ENCODE results near the gene NFYA. TPM values are rescaled to one million over a fixed set of nuclear protein-coding genes. Genes with fewer than 3 reads are reported as not detected.

The NFYA gene
- total and polyA plus RNA-seq, 9 of the 15 experiments (the other 6 are each of a cell fraction or from before 2014, with no cell fraction given), result 7.3 to 37.1 (median 21.8) TPM

DNA sequence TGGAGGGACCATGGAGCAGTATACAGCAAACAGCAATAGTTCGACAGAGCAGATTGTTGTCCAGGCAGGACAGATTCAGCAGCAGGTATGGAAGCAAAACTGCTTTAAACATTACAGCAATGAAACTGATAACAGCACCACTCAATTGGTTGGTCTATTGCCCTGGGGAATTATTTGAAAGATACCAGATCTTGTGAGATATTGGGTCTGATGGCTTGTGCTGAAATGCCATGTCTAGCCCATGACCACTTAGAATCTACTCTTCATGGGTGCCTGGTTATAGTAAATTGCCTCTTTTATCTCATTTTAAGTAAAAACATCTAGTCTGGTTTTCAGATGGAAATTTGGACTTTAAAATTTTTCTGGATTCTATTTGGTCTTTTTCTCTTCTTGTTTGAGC, 6.3 kb downstream of the NFYA start:
- H3K4me1 ChIP-seq (replicated peaks in 1 of 2; ENCODE audit: control insufficient read depth in 2 of 2, insufficient read depth in 2 of 2, low read length in 2 of 2), result peaks cover 0 to 16% of the 10 kb centered on the region in 2 experiments; a peak in 4 of 5 replicates
- intact Hi-C loops (cut with micrococcal nuclease) (no loop called here), in situ Hi-C loops (cut with MboI) (no loop called here)
- no peak overlapping the region for H3K4me3 ChIP-seq
- no peak overlapping the region for H2AFZ ChIP-seq (ENCODE audit: low read depth, low read length)
- WGBS (ENCODE audit: insufficient coverage, low coverage, missing lambda C conversion rate), result 100% methylated on average over 1 of the region's 1 CpG
- FAIRE-seq (no peak), ATAC-seq (no peak), DNase-seq (ENCODE audit: extremely low read depth in 1 of 4, low spot score in 3 of 4) (no peak)
- no peaks in the 10 kb centered on the region for H4K20me1 ChIP-seq (replicated peaks; ENCODE audit: control insufficient read depth, insufficient read depth, low read length)
- no peaks in the 10 kb centered on the region for H3K9me3 ChIP-seq (replicated peaks; ENCODE audit: control insufficient read depth, insufficient read depth, low read depth, low read length)
- CTCF ChIA-PET (ENCODE audit: low intra/inter-chr PET ratio), result no interaction called here
- no peaks in the 10 kb centered on the region for H3K27me3 ChIP-seq (ENCODE audit: control insufficient read depth in 2 of 2, insufficient read depth in 2 of 2, low read length in 2 of 2)
- H3K9ac ChIP-seq (ENCODE audit: insufficient read depth in 1 of 2, low read depth in 2 of 2, low read length in 2 of 2), result no peak overlapping the region
- H3K27ac ChIP-seq (ENCODE audit: extremely low read depth, low read depth, low read length), result no peak overlapping the region
- no peak overlapping the region for H3K4me2 ChIP-seq (ENCODE audit: insufficient read depth, low read length)
- no TSS peak for BruUV-seq (replicated peaks)
- peaks cover 58% of the 10 kb centered on the region for H3K36me3 ChIP-seq (ENCODE audit: control insufficient read depth, insufficient read depth, low read length)
- no peak for TF ChIP-seq TCFL5 (CRISPR knock-in tag; conservative IDR thresholded peaks at IDR 0.05)
- no peak for TF ChIP-seq SIRT6 (IDR thresholded peaks at IDR 0.05; ENCODE audit: low read depth, low read length)
- TF ChIP-seq ELF4 (CRISPR knock-in tag; IDR thresholded peaks at IDR 0.05), result no peak
- no peak for TF ChIP-seq BRD4 (IDR thresholded peaks at IDR 0.05)
- TF ChIP-seq ATF1 (CRISPR knock-in tag; IDR thresholded peaks at IDR 0.05), result no peak
- no peak for TF ChIP-seq ATF1 (tag; IDR thresholded peaks at IDR 0.05)
- no peak for TF ChIP-seq BRF1 (IDR thresholded peaks at IDR 0.05; ENCODE audit: borderline replicate concordance, extremely low read depth, insufficient read length)
- TF ChIP-seq ZNF766 (CRISPR knock-in tag; conservative IDR thresholded peaks at IDR 0.05), result no peak
- TF ChIP-seq SMAD1 (IDR thresholded peaks at IDR 0.05; ENCODE audit: low read depth, low read length, partially characterized antibody), result no peak
- no peak for TF ChIP-seq CREB1 (IDR thresholded peaks at IDR 0.05)
- no peak for TF ChIP-seq CREB1 (CRISPR knock-in tag; IDR thresholded peaks at IDR 0.05)
- no peak for TF ChIP-seq SMARCE1 (IDR thresholded peaks at IDR 0.05)
- TF ChIP-seq, protein P1, sequence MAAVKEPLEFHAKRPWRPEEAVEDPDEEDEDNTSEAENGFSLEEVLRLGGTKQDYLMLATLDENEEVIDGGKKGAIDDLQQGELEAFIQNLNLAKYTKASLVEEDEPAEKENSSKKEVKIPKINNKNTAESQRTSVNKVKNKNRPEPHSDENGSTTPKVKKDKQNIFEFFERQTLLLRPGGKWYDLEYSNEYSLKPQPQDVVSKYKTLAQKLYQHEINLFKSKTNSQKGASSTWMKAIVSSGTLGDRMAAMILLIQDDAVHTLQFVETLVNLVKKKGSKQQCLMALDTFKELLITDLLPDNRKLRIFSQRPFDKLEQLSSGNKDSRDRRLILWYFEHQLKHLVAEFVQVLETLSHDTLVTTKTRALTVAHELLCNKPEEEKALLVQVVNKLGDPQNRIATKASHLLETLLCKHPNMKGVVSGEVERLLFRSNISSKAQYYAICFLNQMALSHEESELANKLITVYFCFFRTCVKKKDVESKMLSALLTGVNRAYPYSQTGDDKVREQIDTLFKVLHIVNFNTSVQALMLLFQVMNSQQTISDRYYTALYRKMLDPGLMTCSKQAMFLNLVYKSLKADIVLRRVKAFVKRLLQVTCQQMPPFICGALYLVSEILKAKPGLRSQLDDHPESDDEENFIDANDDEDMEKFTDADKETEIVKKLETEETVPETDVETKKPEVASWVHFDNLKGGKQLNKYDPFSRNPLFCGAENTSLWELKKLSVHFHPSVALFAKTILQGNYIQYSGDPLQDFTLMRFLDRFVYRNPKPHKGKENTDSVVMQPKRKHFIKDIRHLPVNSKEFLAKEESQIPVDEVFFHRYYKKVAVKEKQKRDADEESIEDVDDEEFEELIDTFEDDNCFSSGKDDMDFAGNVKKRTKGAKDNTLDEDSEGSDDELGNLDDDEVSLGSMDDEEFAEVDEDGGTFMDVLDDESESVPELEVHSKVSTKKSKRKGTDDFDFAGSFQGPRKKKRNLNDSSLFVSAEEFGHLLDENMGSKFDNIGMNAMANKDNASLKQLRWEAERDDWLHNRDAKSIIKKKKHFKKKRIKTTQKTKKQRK (IDR thresholded peaks at IDR 0.05; ENCODE audit: borderline replicate concordance, low read depth, low read length), result no peak
- no peak for TF ChIP-seq MEIS2 (IDR thresholded peaks at IDR 0.05; ENCODE audit: partially characterized antibody)
- TF ChIP-seq, protein P2, sequence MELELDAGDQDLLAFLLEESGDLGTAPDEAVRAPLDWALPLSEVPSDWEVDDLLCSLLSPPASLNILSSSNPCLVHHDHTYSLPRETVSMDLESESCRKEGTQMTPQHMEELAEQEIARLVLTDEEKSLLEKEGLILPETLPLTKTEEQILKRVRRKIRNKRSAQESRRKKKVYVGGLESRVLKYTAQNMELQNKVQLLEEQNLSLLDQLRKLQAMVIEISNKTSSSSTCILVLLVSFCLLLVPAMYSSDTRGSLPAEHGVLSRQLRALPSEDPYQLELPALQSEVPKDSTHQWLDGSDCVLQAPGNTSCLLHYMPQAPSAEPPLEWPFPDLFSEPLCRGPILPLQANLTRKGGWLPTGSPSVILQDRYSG (tag; conservative IDR thresholded peaks at IDR 0.05; ENCODE audit: low read depth), result no peak
- TF ChIP-seq FOXA1 (IDR thresholded peaks at IDR 0.05; ENCODE audit: borderline replicate concordance), result no peak
- H3K9me1 ChIP-seq (ENCODE audit: control insufficient read depth, insufficient read depth, low read length), result no peaks in the 10 kb centered on the region
- POLR2A ChIA-PET, result no interaction called here
- peaks cover 55% of the 10 kb centered on the region for H3K79me2 ChIP-seq (ENCODE audit: control insufficient read depth, insufficient read depth, low read length)

Measured in K562 (cell line).